ENCODE results near the gene MTR.

DNA sequence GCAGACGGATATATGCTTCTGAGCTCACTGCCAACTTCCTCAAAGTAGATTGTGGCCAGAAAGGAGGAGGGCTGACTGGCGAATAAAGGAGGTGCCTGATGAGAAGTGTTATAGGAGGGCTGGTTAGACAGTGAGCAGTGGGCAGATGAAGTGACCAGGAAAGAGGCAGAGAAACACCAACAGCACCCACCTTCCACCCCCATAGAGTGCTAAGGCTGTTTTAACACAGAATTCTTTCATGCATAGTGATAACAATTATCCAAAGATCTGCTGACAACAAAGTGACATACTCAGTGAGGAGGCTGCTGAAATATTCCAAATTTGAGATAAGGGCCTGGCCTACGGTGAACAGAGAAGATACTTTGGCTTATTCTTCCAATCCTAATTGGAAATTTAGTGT lies 21.2 kb upstream of the MTR start:
- TF ChIP-seq, protein P1, sequence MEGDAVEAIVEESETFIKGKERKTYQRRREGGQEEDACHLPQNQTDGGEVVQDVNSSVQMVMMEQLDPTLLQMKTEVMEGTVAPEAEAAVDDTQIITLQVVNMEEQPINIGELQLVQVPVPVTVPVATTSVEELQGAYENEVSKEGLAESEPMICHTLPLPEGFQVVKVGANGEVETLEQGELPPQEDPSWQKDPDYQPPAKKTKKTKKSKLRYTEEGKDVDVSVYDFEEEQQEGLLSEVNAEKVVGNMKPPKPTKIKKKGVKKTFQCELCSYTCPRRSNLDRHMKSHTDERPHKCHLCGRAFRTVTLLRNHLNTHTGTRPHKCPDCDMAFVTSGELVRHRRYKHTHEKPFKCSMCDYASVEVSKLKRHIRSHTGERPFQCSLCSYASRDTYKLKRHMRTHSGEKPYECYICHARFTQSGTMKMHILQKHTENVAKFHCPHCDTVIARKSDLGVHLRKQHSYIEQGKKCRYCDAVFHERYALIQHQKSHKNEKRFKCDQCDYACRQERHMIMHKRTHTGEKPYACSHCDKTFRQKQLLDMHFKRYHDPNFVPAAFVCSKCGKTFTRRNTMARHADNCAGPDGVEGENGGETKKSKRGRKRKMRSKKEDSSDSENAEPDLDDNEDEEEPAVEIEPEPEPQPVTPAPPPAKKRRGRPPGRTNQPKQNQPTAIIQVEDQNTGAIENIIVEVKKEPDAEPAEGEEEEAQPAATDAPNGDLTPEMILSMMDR (IDR thresholded peaks at IDR 0.05): no peak
- TF ChIP-seq POLR2A (IDR thresholded peaks at IDR 0.05): no peak
